Fibroblast of lung (primary cell): ENCODE results near the gene HIVEP3.

Experiments used
- EZH2 ChIP-seq: IDR thresholded peaks from 2 replicates; pipeline ENCODE4 v1.5.1; 2012; ENCODE audit warnings: low read length, control low read depth, mild to moderate bottlenecking; ENCODE audit errors: missing control alignments
- TF ChIP-seq, protein P1 (sequence below), 2 donors: IDR thresholded peaks in 1 of 2; conservative IDR thresholded peaks in 1 of 2; 1 replicate in 1 of 2; 2 replicates in 1 of 2; pipeline ENCODE4 v1.5.1; 2011 to 2012; ENCODE audit warnings: low read length in 2 of 2, control low read depth in 1 of 2, inconsistent platforms in 1 of 2, low read depth in 1 of 2, mild to moderate bottlenecking in 1 of 2

DNA sequence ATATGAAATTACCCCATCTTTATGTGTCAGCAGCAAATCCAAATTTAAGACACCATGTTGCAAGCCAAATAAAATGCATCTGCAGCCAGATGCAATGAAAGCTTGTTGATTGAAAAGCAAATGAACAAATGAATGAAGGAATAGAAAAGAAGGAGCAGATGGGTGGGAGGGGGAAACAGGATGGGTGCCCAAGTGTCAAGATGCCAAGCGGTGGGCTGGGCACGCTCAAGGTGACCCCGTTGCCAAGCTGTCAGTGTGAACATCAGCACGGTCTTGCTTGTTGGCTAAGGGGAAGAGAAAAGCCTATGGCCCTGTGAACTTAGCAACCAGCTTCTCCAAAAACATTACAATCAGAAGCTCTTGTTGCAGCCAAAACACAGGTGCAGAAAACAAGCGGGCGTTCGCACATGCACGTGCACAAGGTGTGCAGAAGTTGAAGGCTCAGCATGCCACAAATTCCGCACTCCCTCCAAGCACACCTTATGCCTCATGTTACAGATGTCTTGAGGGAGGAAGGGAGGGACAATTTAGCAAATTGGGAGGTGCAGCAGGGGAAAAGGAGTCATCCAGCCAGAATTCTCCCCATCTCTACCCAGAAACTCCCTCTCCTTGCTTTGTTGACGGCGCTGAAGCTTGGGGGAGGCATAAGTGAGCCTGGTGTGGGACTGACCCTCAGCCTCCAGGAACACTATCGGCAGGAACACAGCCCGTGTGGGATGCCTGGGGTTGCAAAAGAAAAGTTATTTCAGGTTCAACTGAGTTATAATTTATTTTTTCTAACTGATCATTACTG lies 62.4 kb downstream of the HIVEP3 start:
- TF ChIP-seq, protein P1, sequence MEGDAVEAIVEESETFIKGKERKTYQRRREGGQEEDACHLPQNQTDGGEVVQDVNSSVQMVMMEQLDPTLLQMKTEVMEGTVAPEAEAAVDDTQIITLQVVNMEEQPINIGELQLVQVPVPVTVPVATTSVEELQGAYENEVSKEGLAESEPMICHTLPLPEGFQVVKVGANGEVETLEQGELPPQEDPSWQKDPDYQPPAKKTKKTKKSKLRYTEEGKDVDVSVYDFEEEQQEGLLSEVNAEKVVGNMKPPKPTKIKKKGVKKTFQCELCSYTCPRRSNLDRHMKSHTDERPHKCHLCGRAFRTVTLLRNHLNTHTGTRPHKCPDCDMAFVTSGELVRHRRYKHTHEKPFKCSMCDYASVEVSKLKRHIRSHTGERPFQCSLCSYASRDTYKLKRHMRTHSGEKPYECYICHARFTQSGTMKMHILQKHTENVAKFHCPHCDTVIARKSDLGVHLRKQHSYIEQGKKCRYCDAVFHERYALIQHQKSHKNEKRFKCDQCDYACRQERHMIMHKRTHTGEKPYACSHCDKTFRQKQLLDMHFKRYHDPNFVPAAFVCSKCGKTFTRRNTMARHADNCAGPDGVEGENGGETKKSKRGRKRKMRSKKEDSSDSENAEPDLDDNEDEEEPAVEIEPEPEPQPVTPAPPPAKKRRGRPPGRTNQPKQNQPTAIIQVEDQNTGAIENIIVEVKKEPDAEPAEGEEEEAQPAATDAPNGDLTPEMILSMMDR (conservative IDR thresholded peaks at IDR 0.05 in 1 of 2, IDR thresholded peaks at IDR 0.05 in 1 of 2; ENCODE audit: low read depth in 1 of 2, low read length in 2 of 2), result no peak
- TF ChIP-seq EZH2, result no peak
